Activated naive CD4-positive, alpha-beta T cell treated with anti-CD3 and anti-CD28 coated beads, Interleukin-2, amount 50 U/mL, for 24 hours (primary cell): ENCODE measurements around the gene CDKN1A.

ENCODE experiments used
- H3K27ac Mint-ChIP-seq: one replicate; pipeline ENCODE4 v1.8.0; 2021; ENCODE audit warnings: mild to moderate bottlenecking, mixed read lengths
- H3K27me3 Mint-ChIP-seq: one replicate; pipeline ENCODE4 v1.8.0; 2021; ENCODE audit warnings: mixed read lengths
- H3K36me3 Mint-ChIP-seq: one replicate; pipeline ENCODE4 v1.8.0; 2021; ENCODE audit warnings: mixed read lengths
- H3K4me1 Mint-ChIP-seq: one replicate; pipeline ENCODE4 v1.8.0; 2021; ENCODE audit warnings: mixed read lengths
- H3K4me3 Mint-ChIP-seq: one replicate; pipeline ENCODE4 v1.8.0; 2021; ENCODE audit warnings: mild to moderate bottlenecking, mixed read lengths
- H3K9me3 Mint-ChIP-seq: one replicate; pipeline ENCODE4 v1.8.0; 2021; ENCODE audit warnings: mixed read lengths

CDKN1A gene

DNA sequence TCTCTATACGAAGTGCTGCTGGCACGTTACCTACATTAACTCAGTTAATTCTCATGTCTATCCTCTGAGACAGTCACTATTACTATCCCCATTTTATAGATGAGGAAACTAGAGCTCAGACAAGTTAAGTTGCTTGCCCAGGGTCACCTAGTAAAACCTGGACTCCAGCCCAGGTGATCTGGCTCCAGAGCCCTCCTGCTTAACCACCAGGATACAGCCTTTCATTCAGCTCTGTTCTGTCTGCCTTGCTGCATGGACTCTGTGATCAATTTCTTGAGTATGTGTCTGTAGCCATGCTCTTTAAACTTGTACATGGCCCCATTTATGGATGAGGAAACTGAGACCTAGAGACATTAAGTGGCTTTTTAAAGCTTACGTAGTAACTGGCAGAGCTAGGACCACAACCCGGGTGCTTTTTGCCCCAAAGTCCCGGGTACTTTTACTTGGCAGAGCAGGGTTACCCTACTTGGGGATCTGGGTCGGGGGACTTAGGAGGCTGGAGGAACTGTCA is 4.7 kb downstream of the CDKN1A start:
- Mint-ChIP-seq H3K36me3 (no peaks in the 10 kb centered on the region), H3K9me3 (no peaks in the 10 kb centered on the region), H3K27ac (no peak overlapping the region), H3K4me1 (peaks cover 21% of the 10 kb centered on the region), H3K27me3 (no peaks in the 10 kb centered on the region), H3K4me3 (peak overlapping the region; percentile 26)

- Mint-ChIP-seq H3K36me3 (no peaks in the 10 kb centered on the region), H3K27ac (no peak overlapping the region), H3K27me3 (no peaks in the 10 kb centered on the region), H3K9me3 (no peaks in the 10 kb centered on the region), H3K4me1 (peaks cover 16% of the 10 kb centered on the region), H3K4me3 (no peak overlapping the region)
These were observed 5.3 kb downstream of the CDKN1A start for GRCh38 chr6:36683656-36684446.

- peaks cover 14% of the 10 kb centered on the region for H3K4me1 Mint-ChIP-seq
- no peaks in the 10 kb centered on the region for H3K36me3 Mint-ChIP-seq
These were observed 5.9 kb downstream of the CDKN1A start for GRCh38 chr6:36684447-36684812.

GRCh38 chr6:36685166-36685924 is 6.8 kb downstream of the CDKN1A start:
- no peaks in the 10 kb centered on the region for H3K9me3 Mint-ChIP-seq
- no peak overlapping the region for H3K4me3 Mint-ChIP-seq
- no peaks in the 10 kb centered on the region for H3K27me3 Mint-ChIP-seq
- H3K36me3 Mint-ChIP-seq, result no peaks in the 10 kb centered on the region
- peaks cover 14% of the 10 kb centered on the region for H3K4me1 Mint-ChIP-seq
- no peak overlapping the region for H3K27ac Mint-ChIP-seq

More at GRCh38 chr6:36684447-36684812, 5.9 kb downstream of the CDKN1A start:
- no peak overlapping the region for H3K4me3 Mint-ChIP-seq
- no peaks in the 10 kb centered on the region for H3K27me3 Mint-ChIP-seq
- no peaks in the 10 kb centered on the region for H3K9me3 Mint-ChIP-seq
- no peak overlapping the region for H3K27ac Mint-ChIP-seq

DNA sequence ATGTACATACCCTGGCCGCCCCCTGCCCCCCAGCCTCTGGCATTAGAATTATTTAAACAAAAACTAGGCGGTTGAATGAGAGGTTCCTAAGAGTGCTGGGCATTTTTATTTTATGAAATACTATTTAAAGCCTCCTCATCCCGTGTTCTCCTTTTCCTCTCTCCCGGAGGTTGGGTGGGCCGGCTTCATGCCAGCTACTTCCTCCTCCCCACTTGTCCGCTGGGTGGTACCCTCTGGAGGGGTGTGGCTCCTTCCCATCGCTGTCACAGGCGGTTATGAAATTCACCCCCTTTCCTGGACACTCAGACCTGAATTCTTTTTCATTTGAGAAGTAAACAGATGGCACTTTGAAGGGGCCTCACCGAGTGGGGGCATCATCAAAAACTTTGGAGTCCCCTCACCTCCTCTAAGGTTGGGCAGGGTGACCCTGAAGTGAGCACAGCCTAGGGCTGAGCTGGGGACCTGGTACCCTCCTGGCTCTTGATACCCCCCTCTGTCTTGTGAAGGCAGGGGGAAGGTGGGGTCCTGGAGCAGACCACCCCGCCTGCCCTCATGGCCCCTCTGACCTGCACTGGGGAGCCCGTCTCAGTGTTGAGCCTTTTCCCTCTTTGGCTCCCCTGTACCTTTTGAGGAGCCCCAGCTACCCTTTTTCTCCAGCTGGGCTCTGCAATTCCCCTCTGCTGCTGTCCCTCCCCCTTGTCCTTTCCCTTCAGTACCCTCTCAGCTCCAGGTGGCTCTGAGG is 7.6 kb downstream of the CDKN1A start:
- H3K36me3 Mint-ChIP-seq, result no peaks in the 10 kb centered on the region
- no peaks in the 10 kb centered on the region for H3K9me3 Mint-ChIP-seq
- no peak overlapping the region for H3K4me3 Mint-ChIP-seq
- H3K27ac Mint-ChIP-seq, result no peak overlapping the region
- peaks cover 8% of the 10 kb centered on the region for H3K4me1 Mint-ChIP-seq
- H3K27me3 Mint-ChIP-seq, result no peaks in the 10 kb centered on the region

- Mint-ChIP-seq H3K4me3 (no peak overlapping the region), H3K9me3 (no peaks in the 10 kb centered on the region), H3K4me1 (peaks cover 4% of the 10 kb centered on the region), H3K27me3 (no peaks in the 10 kb centered on the region), H3K27ac (no peak overlapping the region), H3K36me3 (no peaks in the 10 kb centered on the region)
These were observed 8.4 kb downstream of the CDKN1A start for GRCh38 chr6:36686668-36687513.

DNA sequence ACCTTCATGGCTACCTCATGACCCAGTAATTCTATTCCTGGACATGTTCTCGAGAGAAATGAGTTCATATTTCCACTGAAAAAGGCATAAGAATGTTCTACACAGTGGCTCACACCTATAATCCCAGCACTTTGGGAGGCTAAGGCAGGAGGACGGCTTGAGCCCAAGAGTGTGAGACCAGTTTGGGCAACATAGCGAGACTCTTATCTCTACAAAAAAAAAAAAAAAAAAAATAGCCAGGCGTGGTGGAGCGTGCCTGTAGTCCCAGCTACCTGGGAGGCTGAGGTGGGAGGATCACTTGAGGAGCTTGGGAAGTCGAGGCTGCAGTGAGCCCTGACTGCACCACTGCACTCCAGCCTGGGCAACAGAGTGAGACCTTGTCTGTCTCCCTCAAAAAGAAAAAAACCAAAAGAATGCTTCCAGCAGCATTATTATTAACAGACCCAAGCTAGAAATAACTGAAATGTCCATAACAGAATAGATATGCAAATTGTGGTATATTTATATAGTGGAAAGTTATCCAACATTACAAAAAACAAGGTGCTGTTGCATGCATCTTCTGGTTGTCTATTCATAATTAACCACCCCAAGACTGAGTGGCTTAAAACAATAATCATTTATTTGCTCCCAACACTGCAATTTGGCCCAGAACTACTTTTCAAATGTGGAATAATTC is 9.7 kb downstream of the CDKN1A start:
- no peaks in the 10 kb centered on the region for H3K9me3 Mint-ChIP-seq
- no peak overlapping the region for H3K27ac Mint-ChIP-seq
- H3K27me3 Mint-ChIP-seq, result no peaks in the 10 kb centered on the region
- H3K4me1 Mint-ChIP-seq, result peaks cover 7% of the 10 kb centered on the region
- H3K36me3 Mint-ChIP-seq, result no peaks in the 10 kb centered on the region
- no peak overlapping the region for H3K4me3 Mint-ChIP-seq

- H3K4me3 Mint-ChIP-seq, result no peak overlapping the region
- peaks cover 7% of the 10 kb centered on the region for H3K4me1 Mint-ChIP-seq
- H3K27ac Mint-ChIP-seq, result no peak overlapping the region
- H3K9me3 Mint-ChIP-seq, result no peaks in the 10 kb centered on the region
- no peaks in the 10 kb centered on the region for H3K36me3 Mint-ChIP-seq
- no peaks in the 10 kb centered on the region for H3K27me3 Mint-ChIP-seq
These were observed 10.2 kb downstream of the CDKN1A start for GRCh38 chr6:36688739-36689075.

- Mint-ChIP-seq H3K9me3 (no peaks in the 10 kb centered on the region), H3K36me3 (no peaks in the 10 kb centered on the region), H3K27ac (no peak overlapping the region), H3K4me3 (no peak overlapping the region), H3K4me1 (peaks cover 11% of the 10 kb centered on the region), H3K27me3 (no peaks in the 10 kb centered on the region)
These were observed 12.5 kb downstream of the CDKN1A start for GRCh38 chr6:36691011-36691410.

DNA sequence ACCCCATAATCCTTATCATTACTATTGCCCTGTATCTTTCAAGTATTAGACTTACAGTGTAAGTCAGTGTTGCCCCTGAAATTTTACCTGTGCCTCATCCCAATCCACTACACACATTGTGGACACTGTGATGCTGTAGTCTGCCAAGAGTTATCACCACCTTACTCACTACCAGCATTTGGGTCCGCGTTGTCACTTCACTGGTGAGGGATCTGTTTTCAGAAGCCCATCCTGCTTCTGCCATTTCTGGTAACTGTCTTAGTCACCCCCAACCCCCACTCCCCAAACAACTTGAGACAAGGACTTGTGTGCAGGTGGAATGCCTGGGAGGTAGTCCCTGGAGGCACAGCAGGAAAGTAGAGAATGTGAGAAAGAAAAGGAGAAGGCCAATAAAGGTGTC is 13.1 kb downstream of the CDKN1A start:
- H3K27me3 Mint-ChIP-seq, result no peaks in the 10 kb centered on the region
- H3K4me3 Mint-ChIP-seq, result no peak overlapping the region
- H3K4me1 Mint-ChIP-seq, result peaks cover 11% of the 10 kb centered on the region
- no peak overlapping the region for H3K27ac Mint-ChIP-seq
- H3K36me3 Mint-ChIP-seq, result no peaks in the 10 kb centered on the region
- no peaks in the 10 kb centered on the region for H3K9me3 Mint-ChIP-seq

- H3K4me3 Mint-ChIP-seq, result no peak overlapping the region
- peaks cover 11% of the 10 kb centered on the region for H3K4me1 Mint-ChIP-seq
- H3K27me3 Mint-ChIP-seq, result no peaks in the 10 kb centered on the region
- H3K36me3 Mint-ChIP-seq, result no peaks in the 10 kb centered on the region
- no peak overlapping the region for H3K27ac Mint-ChIP-seq
- no peaks in the 10 kb centered on the region for H3K9me3 Mint-ChIP-seq
These were observed 13.7 kb downstream of the CDKN1A start for GRCh38 chr6:36692220-36692619.

DNA sequence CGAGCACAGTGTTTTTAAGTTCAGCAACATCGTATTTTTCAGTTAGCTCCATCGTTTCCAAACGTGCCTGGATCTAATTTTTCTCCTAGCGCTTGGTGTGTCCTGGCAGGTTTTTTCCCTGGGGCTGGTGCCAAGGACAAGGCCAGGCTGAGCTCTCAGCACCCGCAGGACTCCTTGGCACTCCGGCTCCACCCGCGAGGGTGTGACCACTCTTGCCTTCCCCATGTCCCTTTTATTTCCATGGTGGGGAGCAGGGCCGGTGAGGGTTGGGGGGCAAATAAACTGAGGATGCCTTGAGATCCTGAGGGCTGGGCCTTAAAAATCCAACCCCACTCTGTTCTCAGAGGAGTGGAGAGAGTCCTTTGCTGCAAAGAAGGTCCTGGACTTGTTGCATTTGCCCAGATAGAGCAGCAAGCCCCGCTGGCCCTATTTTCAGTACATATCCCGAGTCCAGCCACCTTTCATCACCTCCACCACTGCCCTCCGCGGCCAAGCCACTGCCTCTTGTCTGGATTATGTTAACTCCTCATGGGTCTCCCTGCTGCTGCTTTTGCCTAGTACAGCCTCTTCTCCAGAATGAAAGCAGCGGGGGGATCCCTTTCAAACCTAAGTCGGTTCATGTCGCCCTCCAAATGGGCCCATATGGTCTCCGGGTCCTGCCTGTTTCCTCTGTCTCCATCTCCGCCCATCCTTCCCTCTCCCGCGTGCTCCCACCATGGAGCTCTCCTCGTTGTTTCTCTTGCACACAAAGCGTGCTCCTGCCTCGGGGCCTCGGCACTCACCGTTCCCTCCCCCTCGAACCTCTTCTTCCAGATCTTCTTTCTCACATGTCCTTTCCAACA is 14.6 kb downstream of the CDKN1A start:
- H3K4me1 Mint-ChIP-seq, result peaks cover 11% of the 10 kb centered on the region
- H3K4me3 Mint-ChIP-seq, result no peak overlapping the region
- H3K36me3 Mint-ChIP-seq, result no peaks in the 10 kb centered on the region
- no peaks in the 10 kb centered on the region for H3K9me3 Mint-ChIP-seq
- no peak overlapping the region for H3K27ac Mint-ChIP-seq
- no peaks in the 10 kb centered on the region for H3K27me3 Mint-ChIP-seq

GRCh38 chr6:36694616-36695015 is 16.1 kb downstream of the CDKN1A start:
- Mint-ChIP-seq H3K4me1 (peaks cover 11% of the 10 kb centered on the region), H3K4me3 (no peak overlapping the region), H3K27ac (no peak overlapping the region)

DNA sequence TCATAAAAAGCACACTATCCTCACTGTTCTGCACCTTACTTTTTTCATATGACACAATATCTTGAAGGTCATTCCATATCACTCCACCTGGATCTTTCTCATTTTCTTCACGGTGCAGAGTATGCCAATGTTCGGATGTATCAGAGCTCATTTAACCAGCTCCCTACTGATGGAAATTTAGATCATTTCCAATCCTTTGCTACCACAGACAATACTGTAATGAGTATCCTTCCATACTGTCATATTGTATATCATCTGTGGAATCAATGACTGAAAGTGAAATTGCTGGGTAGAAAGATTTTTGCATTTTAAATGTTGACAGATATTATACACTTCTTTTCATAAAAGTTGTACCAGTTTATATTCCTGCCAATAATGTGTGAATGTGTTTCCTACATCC is 16.9 kb downstream of the CDKN1A start:
- H3K9me3 Mint-ChIP-seq, result no peaks in the 10 kb centered on the region
- no peak overlapping the region for H3K27ac Mint-ChIP-seq
- H3K27me3 Mint-ChIP-seq, result no peaks in the 10 kb centered on the region
- H3K4me3 Mint-ChIP-seq, result no peak overlapping the region
- H3K4me1 Mint-ChIP-seq, result peaks cover 11% of the 10 kb centered on the region
- H3K36me3 Mint-ChIP-seq, result no peaks in the 10 kb centered on the region

More at GRCh38 chr6:36694616-36695015, 16.1 kb downstream of the CDKN1A start:
- Mint-ChIP-seq H3K27me3 (no peaks in the 10 kb centered on the region), H3K9me3 (no peaks in the 10 kb centered on the region), H3K36me3 (no peaks in the 10 kb centered on the region)
